SK-N-SH (cell line): ENCODE measurements around the gene COCH. TPM values are rescaled to one million over a fixed set of nuclear protein-coding genes. Genes with fewer than 3 reads are reported as not detected.

Experiments used
- CTCF ChIA-PET: fragments of 300-600, 350-600 bp; formaldehyde crosslinking; extraction: SDS; loops from one replicate; lab custom pipeline; 2021; lab: Yijun Ruan, JAX
- POLR2A ChIA-PET: fragments of 350-600 bp; sonication (Branson Sonifier 250); formaldehyde crosslinking; extraction: SDS; loops from one replicate; lab custom pipeline; 2020; ENCODE audit warnings: antibody characterized with exemption, inconsistent platforms; lab: Yijun Ruan, JAX
- DNase-seq: peaks from one replicate; pipeline ENCODE4 v3.0.0; 2012
- H2AFZ ChIP-seq: fragments of 200-600 bp; sonication (generic); 2 replicates; pipeline ENCODE4 v1.8.1; 2016; ENCODE audit warnings: antibody characterized with exemption, mild to moderate bottlenecking, low read depth
- H3F3A ChIP-seq: fragments of 200-600 bp; sonication (generic); replicated peaks from 2 replicates; pipeline ENCODE3; 2016; ENCODE audit warnings: antibody characterized with exemption, mild to moderate bottlenecking; ENCODE audit not compliant: insufficient read depth
- H3K27ac ChIP-seq, 2 experiments: fragments of 200-500 bp in 1 of 2; fragments of 200-600 bp in 1 of 2; sonication (Bioruptor generic) in 1 of 2; sonication (generic), shearing (Covaris generic) in 1 of 2; 2 replicates each; pipeline versions ENCODE4 v1.5.1 to v1.6.1; 2014 to 2016; ENCODE audit warnings: low read depth in 2 of 2, inconsistent platforms in 1 of 2, low read length in 1 of 2, mild to moderate bottlenecking in 1 of 2, mixed read lengths in 1 of 2
- H3K27me3 ChIP-seq: fragments of 200-600 bp; sonication (generic), shearing (Covaris generic); 2 replicates; pipeline ENCODE4 v1.6.1; 2016; ENCODE audit warnings: mixed run types; ENCODE audit not compliant: insufficient read depth
- H3K36me3 ChIP-seq, 2 experiments: fragments of 200-500 bp in 1 of 2; fragments of 200-600 bp in 1 of 2; sonication (Bioruptor generic) in 1 of 2; sonication (generic) in 1 of 2; replicated peaks in 1 of 2; 2 replicates each; pipeline versions ENCODE3 to v1.5.1; 2014 to 2016; ENCODE audit warnings: low read length in 1 of 2, mild to moderate bottlenecking in 1 of 2; ENCODE audit not compliant: insufficient read depth in 2 of 2, control insufficient read depth in 1 of 2
- H3K4me1 ChIP-seq, 2 experiments: fragments of 200-500 bp in 1 of 2; fragments of 200-600 bp in 1 of 2; sonication (Bioruptor generic) in 1 of 2; sonication (generic), shearing (Covaris generic) in 1 of 2; 2 replicates each; pipeline versions ENCODE4 v1.5.1 to v1.6.1; 2014 to 2016; ENCODE audit warnings: low read depth in 1 of 2, low read length in 1 of 2, mixed run types in 1 of 2; ENCODE audit not compliant: insufficient read depth in 2 of 2, control insufficient read depth in 1 of 2
- H3K4me2 ChIP-seq: fragments of 200-600 bp; sonication (generic), shearing (Covaris generic); 2 replicates; pipeline ENCODE4 v1.6.1; 2017; ENCODE audit warnings: mixed run types
- H3K4me3 ChIP-seq, 2 experiments: fragments of 200-500 bp in 1 of 2; fragments of 200-600 bp in 1 of 2; sonication (Bioruptor generic) in 1 of 2; sonication (generic), shearing (Covaris generic) in 1 of 2; 2 replicates each; pipeline versions ENCODE4 v1.5.1 to v1.8.1; 2014 to 2016; ENCODE audit warnings: low read depth in 2 of 2, inconsistent platforms in 1 of 2, low read length in 1 of 2, mild to moderate bottlenecking in 1 of 2, mixed read lengths in 1 of 2, moderate library complexity in 1 of 2
- H3K79me2 ChIP-seq: fragments of 200-600 bp; sonication (generic); 2 replicates; pipeline ENCODE4 v1.8.1; 2017; ENCODE audit warnings: mild to moderate bottlenecking; ENCODE audit not compliant: insufficient read depth
- H3K9ac ChIP-seq: fragments of 200-600 bp; sonication (generic); 2 replicates; pipeline ENCODE4 v1.6.1; 2017; ENCODE audit warnings: mixed run types
- H3K9me2 ChIP-seq: fragments of 200-600 bp; sonication (generic); 2 replicates; pipeline ENCODE4 v1.6.1; 2017; ENCODE audit warnings: mixed run types
- H3K9me3 ChIP-seq: fragments of 200-600 bp; sonication (generic); 2 replicates; pipeline ENCODE4 v1.6.1; 2017; ENCODE audit warnings: mixed run types, mild to moderate bottlenecking, moderate library complexity
- H4K20me1 ChIP-seq: fragments of 200-600 bp; sonication (generic); 2 replicates; pipeline ENCODE4 v1.6.1; 2017; ENCODE audit warnings: mild to moderate bottlenecking, mixed run types; ENCODE audit not compliant: insufficient read depth
- ELF1 ChIP-seq: IDR thresholded peaks from 2 replicates; pipeline ENCODE4 v1.4.0; 2012
- FOXJ3 ChIP-seq: sonication (generic); formaldehyde crosslinking; IDR thresholded peaks from 2 replicates; pipeline ENCODE4 v1.5.1; 2020; ENCODE audit warnings: mild to moderate bottlenecking, missing genetic modification reagents
- FOXM1 ChIP-seq: IDR thresholded peaks from 2 replicates; pipeline ENCODE4 v1.4.0; 2012; ENCODE audit warnings: low read depth, mild to moderate bottlenecking
- GABPA ChIP-seq: IDR thresholded peaks from 2 replicates; pipeline ENCODE4 v1.4.0; 2012; ENCODE audit warnings: low read depth, mild to moderate bottlenecking
- GATA2 ChIP-seq: sonication (generic); formaldehyde crosslinking; IDR thresholded peaks from 2 replicates; pipeline ENCODE4 v1.5.0; 2020; ENCODE audit warnings: mild to moderate bottlenecking, missing genetic modification reagents
- IRF3 ChIP-seq: fragments of 150-350 bp; IDR thresholded peaks from 2 replicates; pipeline ENCODE4 v1.6.1; 2016; ENCODE audit warnings: mild to moderate bottlenecking, low read depth, low read length
- JUND ChIP-seq: IDR thresholded peaks from 2 replicates; pipeline ENCODE4 v1.4.0; 2012
- MAX ChIP-seq: IDR thresholded peaks from 2 replicates; pipeline ENCODE4 v1.4.0; 2012; ENCODE audit warnings: low read depth
- MEF2A ChIP-seq: IDR thresholded peaks from 2 replicates; pipeline ENCODE4 v1.4.0; 2012; ENCODE audit warnings: low read depth, borderline replicate concordance
- NRF1 ChIP-seq: IDR thresholded peaks from 2 replicates; pipeline ENCODE4 v1.6.1; 2012; ENCODE audit warnings: low read depth, mild to moderate bottlenecking, low read length
- RAD21 ChIP-seq: IDR thresholded peaks from 2 replicates; pipeline ENCODE4 v1.6.1; 2012; ENCODE audit warnings: mild to moderate bottlenecking, low read length
- RCOR1 ChIP-seq: fragments of 150-350 bp; IDR thresholded peaks from 2 replicates; pipeline ENCODE4 v1.6.1; 2017; ENCODE audit warnings: antibody characterized with exemption, low read length
- SMC3 ChIP-seq: IDR thresholded peaks from 2 replicates; pipeline ENCODE4 v1.6.1; 2012; ENCODE audit warnings: low read depth, low read length, improper control_type of control experiment
- TAF1 ChIP-seq: IDR thresholded peaks from 2 replicates; pipeline ENCODE4 v1.6.1; 2012; ENCODE audit warnings: low read depth, mild to moderate bottlenecking, low read length, moderate library complexity, borderline replicate concordance
- TEAD4 ChIP-seq: IDR thresholded peaks from 2 replicates; pipeline ENCODE4 v1.4.0; 2012; ENCODE audit warnings: mild to moderate bottlenecking, borderline replicate concordance; ENCODE audit not compliant: insufficient read depth
- USF2 ChIP-seq: fragments of 150-350 bp; IDR thresholded peaks from 2 replicates; pipeline ENCODE4 v1.6.1; 2017; ENCODE audit warnings: antibody characterized with exemption, low read length, low read depth, borderline replicate concordance
- YY1 ChIP-seq: IDR thresholded peaks from 2 replicates; pipeline ENCODE4 v1.4.0; 2012; ENCODE audit warnings: low read depth, mild to moderate bottlenecking
- WGBS: methylation state at CpG from one replicate; pipeline ENCODE4 v1.1.6; 2017; ENCODE audit warnings: low lambda C conversion rate; 5-methylcytosine and 5-hydroxymethylcytosine counted together
- polyA plus RNA-seq, 3 experiments: library from polyadenylated mRNA; depleted of rRNA; stranded (reverse); fragments of >200 nt; gene quantifications; 2 replicates each; pipeline ENCODE4 v1.2.3, GENCODE V29; 2012
- TF ChIP-seq, protein P1 (sequence below): IDR thresholded peaks from 2 replicates; pipeline ENCODE4 v1.4.0; 2012; ENCODE audit warnings: low read depth, borderline replicate concordance
- TF ChIP-seq, protein P2 (sequence below): IDR thresholded peaks from 2 replicates; pipeline ENCODE4; 2012

COCH gene
- polyA plus RNA-seq, 1 of the 3 experiments (the other 2 are of a cell fraction): 9.3 TPM

GRCh38 chr14:30829853-30830252 lies 44.5 kb upstream of the COCH start:
- no peaks in the 10 kb centered on the region for H3K4me1 ChIP-seq
- H3K9me3 ChIP-seq: 0 out of 2 replicates have a peak, but pooled peaks cover 6% of the 10 kb centered on the region
- H2AFZ ChIP-seq: no peak overlapping the region
- no peaks in the 10 kb centered on the region for H4K20me1 ChIP-seq
- TF ChIP-seq GATA2 (CRISPR knock-in tag) (no peak), MAX (no peak), IRF3 (no peak), TAF1 (no peak), USF2 (no peak), FOXJ3 (no peak), RAD21 (no peak), SMC3 (no peak), NRF1 (no peak), YY1 (no peak), JUND (no peak), TEAD4 (no peak), GABPA (no peak), MEF2A (no peak), RCOR1 (no peak), ELF1 (no peak), FOXM1 (no peak)
- TF ChIP-seq, protein P1, sequence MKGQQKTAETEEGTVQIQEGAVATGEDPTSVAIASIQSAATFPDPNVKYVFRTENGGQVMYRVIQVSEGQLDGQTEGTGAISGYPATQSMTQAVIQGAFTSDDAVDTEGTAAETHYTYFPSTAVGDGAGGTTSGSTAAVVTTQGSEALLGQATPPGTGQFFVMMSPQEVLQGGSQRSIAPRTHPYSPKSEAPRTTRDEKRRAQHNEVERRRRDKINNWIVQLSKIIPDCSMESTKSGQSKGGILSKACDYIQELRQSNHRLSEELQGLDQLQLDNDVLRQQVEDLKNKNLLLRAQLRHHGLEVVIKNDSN: no peak
- TF ChIP-seq, protein P2, sequence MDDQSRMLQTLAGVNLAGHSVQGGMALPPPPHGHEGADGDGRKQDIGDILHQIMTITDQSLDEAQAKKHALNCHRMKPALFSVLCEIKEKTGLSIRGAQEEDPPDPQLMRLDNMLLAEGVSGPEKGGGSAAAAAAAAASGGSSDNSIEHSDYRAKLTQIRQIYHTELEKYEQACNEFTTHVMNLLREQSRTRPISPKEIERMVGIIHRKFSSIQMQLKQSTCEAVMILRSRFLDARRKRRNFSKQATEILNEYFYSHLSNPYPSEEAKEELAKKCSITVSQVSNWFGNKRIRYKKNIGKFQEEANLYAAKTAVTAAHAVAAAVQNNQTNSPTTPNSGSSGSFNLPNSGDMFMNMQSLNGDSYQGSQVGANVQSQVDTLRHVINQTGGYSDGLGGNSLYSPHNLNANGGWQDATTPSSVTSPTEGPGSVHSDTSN: no peak
- POLR2A ChIA-PET: no interaction called here
- CTCF ChIA-PET: interaction anchor here (0.7 kb wide), 1 partner anchor 51 kb away, joined by 3 read pairs; no protein-coding TSS in a partner anchor
- no peaks in the 10 kb centered on the region for H3F3A ChIP-seq
- no peaks in the 10 kb centered on the region for H3K27me3 ChIP-seq
- H3K4me3 ChIP-seq: no peak overlapping the region
- DNase-seq: no peak
- WGBS: 75% methylated on average over 4 of the region's 4 CpGs
- H3K9ac ChIP-seq: no peak overlapping the region
- H3K4me2 ChIP-seq: no peak overlapping the region
- no peak overlapping the region for H3K27ac ChIP-seq
- no peaks in the 10 kb centered on the region for H3K79me2 ChIP-seq
- no peaks in the 10 kb centered on the region for H3K36me3 ChIP-seq
- no peaks in the 10 kb centered on the region for H3K9me2 ChIP-seq
